Sigmoid colon (tissue), 7 donors: ENCODE results near the gene ZDHHC16. TPM values are rescaled to one million over a fixed set of nuclear protein-coding genes. Genes with fewer than 3 reads are reported as not detected.

Experiments used
- DNase-seq: peaks from one replicate; pipeline ENCODE4 v3.0.0-alpha.2; 2019
- H3K27ac ChIP-seq, 4 donors: fragments of 200-600 bp; sonication (generic); one replicate each; pipeline ENCODE4 v1.5.1; 2016 to 2019; ENCODE audit warnings: mild to moderate bottlenecking in 1 of 4
- H3K27me3 ChIP-seq, 3 donors: fragments of 200-600 bp; sonication (generic); one replicate each; pipeline ENCODE4 v1.5.1; 2019; ENCODE audit warnings: mild to moderate bottlenecking in 1 of 3
- H3K36me3 ChIP-seq, 4 donors: fragments of 200-600 bp; sonication (generic); one replicate each; pipeline ENCODE4 v1.5.1; 2016 to 2019
- H3K4me1 ChIP-seq, 4 donors: fragments of 200-600 bp; sonication (generic); one replicate each; pipeline ENCODE4 v1.5.1; 2017 to 2019
- H3K4me3 ChIP-seq, 4 donors: fragments of 200-600 bp; sonication (generic); one replicate each; pipeline ENCODE4 v1.5.1; 2017 to 2019; ENCODE audit warnings: mild to moderate bottlenecking in 2 of 4, moderate library complexity in 1 of 4
- H3K9me3 ChIP-seq, 4 donors: fragments of 200-600 bp in 3 of 4; sonication (generic) in 3 of 4; one replicate each; pipeline versions ENCODE4 v1.5.1 to v1.6.1; 2013 to 2019
- CTCF ChIP-seq, 4 experiments: fragments of 450-650 bp in 3 of 4; fragments of 200-600 bp in 1 of 4; IDR thresholded peaks; one replicate each; pipeline ENCODE4 v1.5.1; 2016 to 2019; ENCODE audit warnings: antibody characterized with exemption in 4 of 4, mild to moderate bottlenecking in 3 of 4, moderate library complexity in 2 of 4
- EP300 ChIP-seq, 4 donors: sonication (generic); formaldehyde crosslinking; IDR thresholded peaks; one replicate each; pipeline ENCODE4 v1.6.1; 2017; ENCODE audit warnings: antibody characterized with exemption in 4 of 4
- POLR2A ChIP-seq, 2 donors: fragments of 450-650 bp; IDR thresholded peaks; one replicate each; pipeline ENCODE4 v1.6.1; 2016; ENCODE audit warnings: antibody characterized with exemption in 2 of 2, mild to moderate bottlenecking in 2 of 2, moderate library complexity in 2 of 2
- POLR2AphosphoS5 ChIP-seq, 4 donors: sonication (generic); formaldehyde crosslinking; IDR thresholded peaks; one replicate each; pipeline ENCODE4 v1.6.1; 2017; ENCODE audit warnings: antibody characterized with exemption in 4 of 4
- WGBS, 2 donors: extraction: QIAGEN DNeasy Blood & Tissue Kit; methylation state at CpG; one replicate each; pipeline ENCODE4 v1.1.7; 2013; 5-methylcytosine and 5-hydroxymethylcytosine counted together
- intact Hi-C: fragments of 100-400 bp; cut with DNase I; formaldehyde crosslinking; loops from one replicate; pipeline ENCODE4 v1.15.1; 2023
- polyA plus RNA-seq, 3 donors: library from polyadenylated mRNA; stranded (reverse); fragments of 200-250 nt; gene quantifications; one replicate each; pipeline ENCODE4 v1.2.3, GENCODE V29; 2013
- total RNA-seq, 4 donors: library from RNA; depleted of rRNA; stranded (reverse); fragments of >200 nt; gene quantifications; one replicate each; pipeline ENCODE4 v1.1.0, GENCODE V29; 2016
- donor health status: healthy with polysubstance abuse.
- donor health status: Bipolar disorder and iron deficiency.
- donor health status: healthy.

The ZDHHC16 gene
- total and polyA plus RNA-seq, 7 donors, result 15.7 to 36.3 (median 22.9) TPM

DNA sequence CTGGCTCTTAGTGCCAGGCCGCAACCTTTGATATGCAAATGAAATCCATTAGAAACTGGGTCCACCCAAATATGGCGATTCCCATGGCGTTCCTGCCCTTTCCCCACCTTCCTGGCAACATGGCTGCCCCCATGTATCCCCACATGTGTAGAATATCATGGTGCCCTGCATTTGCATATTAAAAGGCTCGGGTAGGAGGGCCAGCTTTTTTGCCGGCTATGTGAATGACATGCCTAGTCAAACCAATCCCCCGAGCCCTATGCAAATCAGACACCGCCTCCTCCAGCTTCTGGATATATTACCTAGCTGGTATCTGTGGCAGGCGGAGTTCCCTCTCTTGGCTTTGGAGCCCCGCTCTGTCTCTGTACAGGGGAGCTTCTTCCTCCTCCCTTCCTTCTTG is 34.0 kb downstream of the ZDHHC16 start:
- TF ChIP-seq EP300 (IDR thresholded peaks at IDR 0.05) (no peak), POLR2A (IDR thresholded peaks at IDR 0.05) (no peak), POLR2AphosphoS5 (IDR thresholded peaks at IDR 0.05) (no peak), CTCF (IDR thresholded peaks at IDR 0.05) (no peak)
- Histone ChIP-seq H3K9me3 (no peaks in the 10 kb centered on the region), H3K4me3 (no peak overlapping the region), H3K4me1 (peaks cover 0 to 8% (median 0%) of the 10 kb centered on the region in 4 donors), H3K36me3 (peaks cover 9 to 78% (median 55%) of the 10 kb centered on the region in 4 donors), H3K27me3 (no peaks in the 10 kb centered on the region), H3K27ac (no peak overlapping the region)
- 82 to 83% methylated on average over 9 of the region's 9 CpGs for WGBS, 2 donors
- intact Hi-C loops, result no loop called here
- no peak for DNase-seq

DNA sequence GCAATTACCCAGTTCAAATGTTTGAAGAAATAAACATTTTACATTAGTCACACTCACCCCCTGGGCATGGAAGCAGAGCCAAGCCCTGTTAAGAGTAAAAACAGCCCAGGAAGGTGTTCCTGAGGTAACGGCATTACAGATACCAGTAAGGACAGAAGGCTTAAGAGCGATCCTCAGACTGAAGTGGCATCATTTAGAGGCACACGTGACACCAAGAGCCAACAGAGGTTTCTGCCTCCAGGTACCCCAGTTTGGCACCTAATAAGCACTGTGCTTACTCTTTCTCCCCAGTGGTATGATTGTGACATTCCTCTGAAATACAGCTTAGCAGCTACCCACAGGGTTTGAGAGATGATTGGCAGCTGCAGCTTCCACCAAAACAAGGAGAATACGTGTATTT is 35.1 kb downstream of the ZDHHC16 start:
- Histone ChIP-seq H3K27ac (no peak overlapping the region), H3K4me3 (no peak overlapping the region), H3K36me3 (peaks cover 9 to 74% (median 47%) of the 10 kb centered on the region in 4 donors), H3K27me3 (no peaks in the 10 kb centered on the region), H3K9me3 (no peaks in the 10 kb centered on the region), H3K4me1 (peaks cover 0 to 8% (median 0%) of the 10 kb centered on the region in 4 donors)
- TF ChIP-seq EP300 (IDR thresholded peaks at IDR 0.05), result no peak
- TF ChIP-seq CTCF (IDR thresholded peaks at IDR 0.05), result no peak
- no peak for TF ChIP-seq POLR2A (IDR thresholded peaks at IDR 0.05)
- TF ChIP-seq POLR2AphosphoS5 (IDR thresholded peaks at IDR 0.05), result no peak
- 97 to 98% methylated on average over 4 of the region's 4 CpGs for WGBS, 2 donors
- intact Hi-C loops, result no loop called here
- DNase-seq, result no peak

GRCh38 chr10:97482381-97482780 is 36.4 kb downstream of the ZDHHC16 start:
- 93 to 94% methylated on average over 1 of the region's 1 CpG for WGBS, 2 donors
- Histone ChIP-seq H3K4me1 (peaks cover 0 to 8% (median 0%) of the 10 kb centered on the region in 4 donors), H3K36me3 (peaks cover 9 to 61% (median 34%) of the 10 kb centered on the region in 4 donors), H3K27me3 (no peaks in the 10 kb centered on the region), H3K9me3 (no peaks in the 10 kb centered on the region), H3K4me3 (no peak overlapping the region), H3K27ac (no peak overlapping the region)
- no peak for DNase-seq
- TF ChIP-seq POLR2A (IDR thresholded peaks at IDR 0.05), result no peak
- TF ChIP-seq EP300 (IDR thresholded peaks at IDR 0.05), result no peak
- TF ChIP-seq CTCF (IDR thresholded peaks at IDR 0.05), result no peak
- TF ChIP-seq POLR2AphosphoS5 (IDR thresholded peaks at IDR 0.05), result no peak
- intact Hi-C loops, result no loop called here

- H3K27ac ChIP-seq, result no peak overlapping the region
- TF ChIP-seq POLR2A (IDR thresholded peaks at IDR 0.05), result no peak
- no peak for TF ChIP-seq POLR2AphosphoS5 (IDR thresholded peaks at IDR 0.05)
- TF ChIP-seq CTCF (IDR thresholded peaks at IDR 0.05), result no peak
- no peak for TF ChIP-seq EP300 (IDR thresholded peaks at IDR 0.05)
- DNase-seq, result no peak
- H3K36me3 ChIP-seq, result peaks cover 4 to 50% (median 29%) of the 10 kb centered on the region in 4 donors
- peaks cover 0 to 8% (median 2%) of the 10 kb centered on the region in 4 donors for H3K4me1 ChIP-seq
- no peak overlapping the region for H3K4me3 ChIP-seq
- intact Hi-C loops, result no loop called here
- 86 to 91% methylated on average over 3 of the region's 3 CpGs for WGBS, 2 donors
- no peaks in the 10 kb centered on the region for H3K9me3 ChIP-seq
- H3K27me3 ChIP-seq, result no peaks in the 10 kb centered on the region
Observed at GRCh38 chr10:97483506-97483905, 37.5 kb downstream of the ZDHHC16 start.

- TF ChIP-seq CTCF (IDR thresholded peaks at IDR 0.05) (no peak), EP300 (IDR thresholded peaks at IDR 0.05) (no peak), POLR2AphosphoS5 (IDR thresholded peaks at IDR 0.05) (no peak), POLR2A (IDR thresholded peaks at IDR 0.05) (no peak)
- H3K27ac ChIP-seq, result no peak overlapping the region
- H3K27me3 ChIP-seq, result no peaks in the 10 kb centered on the region
- H3K4me3 ChIP-seq, result no peak overlapping the region
- DNase-seq, result no peak
- intact Hi-C loops, result no loop called here
- 96 to 97% methylated on average over 1 of the region's 1 CpG for WGBS, 2 donors
- peaks cover 4 to 47% (median 29%) of the 10 kb centered on the region in 4 donors for H3K36me3 ChIP-seq
- H3K9me3 ChIP-seq, result no peaks in the 10 kb centered on the region
- peaks cover 0 to 8% (median 4%) of the 10 kb centered on the region in 4 donors for H3K4me1 ChIP-seq
Observed at GRCh38 chr10:97483921-97484320, 37.9 kb downstream of the ZDHHC16 start.
